Lung (tissue), 12 donors: ENCODE measurements around the gene AVP. TPM values are rescaled to one million over a fixed set of nuclear protein-coding genes. Genes with fewer than 3 reads are reported as not detected.

Experiments
- ATAC-seq: fragments of 200-7000 bp; cut with Tn5 transposase; one replicate; pipeline ENCODE4 v1.9.1; 2020; ENCODE audit warnings: moderate number of reproducible peaks; ENCODE audit not compliant: insufficient read depth, low FRiP score
- DNase-seq, 3 donors: peaks; one replicate each; pipeline ENCODE4 v3.0.0-alpha.2; 2013 to 2017
- H3K27ac ChIP-seq, 2 donors: one replicate each; pipeline ENCODE4 v1.5.1; 2013; ENCODE audit warnings: mild to moderate bottlenecking in 2 of 2, moderate library complexity in 2 of 2, control low read depth in 1 of 2, inconsistent platforms in 1 of 2, low read depth in 1 of 2, low read length in 1 of 2
- H3K27me3 ChIP-seq, 3 donors: one replicate each; pipeline ENCODE4 v1.5.1; 2013; ENCODE audit warnings: low read length in 2 of 3; ENCODE audit not compliant: control insufficient read depth in 3 of 3, insufficient read depth in 3 of 3
- H3K36me3 ChIP-seq, 4 donors: one replicate each; pipeline ENCODE4 v1.5.1; 2013; ENCODE audit warnings: low read length in 4 of 4, mild to moderate bottlenecking in 1 of 4, moderate library complexity in 1 of 4; ENCODE audit not compliant: control insufficient read depth in 4 of 4, insufficient read depth in 4 of 4
- H3K4me1 ChIP-seq, 5 donors: one replicate each; pipeline ENCODE4 v1.5.1; 2013; ENCODE audit warnings: low read length in 5 of 5, mild to moderate bottlenecking in 2 of 5, moderate library complexity in 1 of 5; ENCODE audit not compliant: control insufficient read depth in 5 of 5, insufficient read depth in 5 of 5
- H3K4me3 ChIP-seq: one replicate; pipeline ENCODE4 v1.5.1; 2013; ENCODE audit warnings: mild to moderate bottlenecking, control low read depth, moderate library complexity
- H3K9ac ChIP-seq, 2 donors: one replicate each; pipeline ENCODE4 v1.5.1; 2013; ENCODE audit warnings: low read length in 2 of 2, control low read depth in 1 of 2; ENCODE audit not compliant: insufficient read depth in 1 of 2
- H3K9me3 ChIP-seq, 4 donors: one replicate each; pipeline ENCODE4 v1.5.1; 2013; ENCODE audit warnings: low read length in 3 of 4, mild to moderate bottlenecking in 1 of 4, moderate library complexity in 1 of 4; ENCODE audit not compliant: control insufficient read depth in 4 of 4, insufficient read depth in 3 of 4
- CTCF ChIP-seq: IDR thresholded peaks from 2 replicates; pipeline ENCODE4 v1.5.1; 2012; ENCODE audit warnings: mild to moderate bottlenecking; ENCODE audit errors: control extremely low read depth, extremely low read depth
- whole genome bisulfite sequencing, 2 donors: extraction: QIAGEN DNeasy Blood & Tissue Kit; methylation state at CpG; one replicate each; pipeline ENCODE4 v1.1.7; 2013; 5-methylcytosine and 5-hydroxymethylcytosine counted together
- polyA plus RNA-seq, 2 donors: library from polyadenylated mRNA; stranded (reverse); fragments of 200-250 nt; gene quantifications; one replicate each; pipeline ENCODE4 v1.2.1, GENCODE V29; 2013
- total RNA-seq, 2 donors: library from RNA; depleted of rRNA in 1 of 2; stranded (reverse); fragments of >200 nt in 1 of 2; gene quantifications; one replicate each; pipeline ENCODE4 v1.2.1, GENCODE V29; 2014 to 2021
- donor health status: control.
- donor health status: control.
- donor health status: Bipolar disorder and iron deficiency.
- donor health status: healthy.
- donor health status: DM: yes; HTN: yes; CAD: no.

The AVP gene
- total and polyA plus RNA-seq, 4 donors: not detected

- Histone ChIP-seq H3K36me3 (peaks cover 0 to 27% (median 0%) of the 10 kb centered on the region in 4 donors), H3K9me3 (no peaks in the 10 kb centered on the region), H3K4me3 (no peak overlapping the region), H3K27me3 (no peaks in the 10 kb centered on the region), H3K27ac (no peak overlapping the region), H3K4me1 (no peaks in the 10 kb centered on the region), H3K9ac (no peak overlapping the region)
- no peak for TF ChIP-seq CTCF
- ATAC-seq (no peak), DNase-seq (no peak)
- 96 to 98% methylated on average over 18 of the region's 18 CpGs for WGBS, 2 donors
These were observed 21.0 kb upstream of the AVP start for GRCh38 chr20:3105256-3106137.

GRCh38 chr20:3103369-3104032 lies 19.0 kb upstream of the AVP start:
- no peak for ATAC-seq
- TF ChIP-seq CTCF: no peak
- H3K4me1 ChIP-seq: no peaks in the 10 kb centered on the region

GRCh38 chr20:3102575-3103368 lies 18.2 kb upstream of the AVP start:
- Histone ChIP-seq H3K9me3 (no peaks in the 10 kb centered on the region), H3K4me3 (no peak overlapping the region), H3K9ac (no peak overlapping the region), H3K27me3 (no peaks in the 10 kb centered on the region), H3K36me3 (peaks cover 0 to 10% (median 0%) of the 10 kb centered on the region in 4 donors), H3K4me1 (no peaks in the 10 kb centered on the region), H3K27ac (no peak overlapping the region)
- WGBS, 2 donors: 76 to 78% methylated on average over 13 of the region's 13 CpGs
- no peak for TF ChIP-seq CTCF
- DNase-seq (no peak), ATAC-seq (no peak)

More at GRCh38 chr20:3103369-3104032, 19.0 kb upstream of the AVP start:
- DNase-seq: no peak
- no peak overlapping the region for H3K27ac ChIP-seq
- H3K36me3 ChIP-seq: peaks cover 0 to 13% (median 0%) of the 10 kb centered on the region in 4 donors
- no peak overlapping the region for H3K9ac ChIP-seq
- H3K27me3 ChIP-seq: no peaks in the 10 kb centered on the region
- H3K9me3 ChIP-seq: no peaks in the 10 kb centered on the region
- H3K4me3 ChIP-seq: no peak overlapping the region
- 56 to 64% methylated on average over 3 of the region's 3 CpGs for WGBS, 2 donors
